Stimulated activated CD8-positive, alpha-beta memory T cell treated with anti-CD3 and anti-CD28 coated beads, Interleukin-15, amount 100 ng/mL, for 4 hours (primary cell): Measurements from ENCODE around the gene GOLGA6D.
"Not testable (repeated sequence)": the region's sequence is repeated elsewhere in the genome, so short reads cannot be mapped to it uniquely, and the experiment has no call there.

Source experiments
- DNase-seq, 2 donors: peaks; one replicate each; pipeline ENCODE4 v3.0.0-alpha.2; 2020; ENCODE audit warnings: low read depth in 2 of 2

Gene GOLGA6D

DNA sequence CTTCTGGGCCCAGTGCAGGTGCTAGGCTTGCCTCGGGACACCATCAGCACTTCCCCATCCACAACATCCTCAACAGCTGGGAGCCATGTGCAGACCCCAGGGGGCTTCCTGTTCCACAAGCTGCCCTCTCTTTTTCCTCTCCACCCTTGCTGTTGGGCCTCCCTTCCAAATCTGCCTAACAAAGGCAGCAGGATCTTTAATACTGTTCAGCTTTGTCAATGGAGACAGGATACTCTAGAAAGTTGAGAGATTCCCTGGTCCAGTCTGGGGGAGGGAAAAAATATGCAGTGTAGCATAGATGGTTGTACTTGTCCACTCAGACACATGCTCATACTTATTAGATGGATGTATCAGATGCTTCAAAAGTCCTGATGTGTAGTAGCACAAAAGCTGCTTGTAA lies 4.1 kb upstream of the GOLGA6D start:
- not testable (repeated sequence) for DNase-seq

DNA sequence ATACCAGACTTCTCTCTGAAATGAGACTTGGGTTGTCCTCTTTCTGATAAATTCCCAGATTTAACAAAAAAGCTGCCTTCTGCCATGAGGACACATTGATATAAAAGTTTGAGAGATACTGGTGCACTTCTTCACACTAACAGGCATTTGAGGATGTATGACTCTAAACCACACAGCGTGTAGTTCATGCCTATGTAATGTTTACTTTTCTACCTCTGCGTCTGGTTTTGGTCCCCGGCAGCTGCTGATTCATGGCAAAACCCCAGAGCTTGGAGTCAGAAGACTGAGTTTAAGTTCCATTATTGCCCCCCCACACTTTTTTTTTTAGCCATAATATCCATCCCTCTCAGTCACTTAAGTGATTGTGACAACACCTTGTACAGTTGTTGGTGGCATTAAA lies 1.5 kb downstream of the GOLGA6D start:
- DNase-seq = not testable (repeated sequence)

DNA sequence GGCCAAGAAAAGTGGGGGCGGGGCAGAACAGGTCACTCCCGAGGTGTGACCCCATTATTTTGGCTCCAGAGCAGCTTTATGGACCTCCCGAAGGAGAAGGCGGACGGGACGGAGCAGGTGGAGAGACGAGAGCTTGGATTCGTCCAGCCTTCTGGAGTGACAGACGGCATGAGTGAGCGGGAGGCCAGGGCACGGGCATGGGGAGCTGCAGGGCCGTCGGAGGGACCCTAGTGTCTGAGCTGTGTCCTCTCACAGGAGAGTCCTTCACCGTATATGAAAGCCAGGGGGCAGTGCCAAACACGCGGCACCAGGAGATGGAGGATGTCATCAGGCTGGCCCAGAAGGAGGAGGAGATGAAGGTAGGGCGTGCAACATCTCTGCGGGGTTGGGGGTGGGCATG lies 11.0 kb downstream of the GOLGA6D start:
- DNase-seq = not testable (repeated sequence)

DNA sequence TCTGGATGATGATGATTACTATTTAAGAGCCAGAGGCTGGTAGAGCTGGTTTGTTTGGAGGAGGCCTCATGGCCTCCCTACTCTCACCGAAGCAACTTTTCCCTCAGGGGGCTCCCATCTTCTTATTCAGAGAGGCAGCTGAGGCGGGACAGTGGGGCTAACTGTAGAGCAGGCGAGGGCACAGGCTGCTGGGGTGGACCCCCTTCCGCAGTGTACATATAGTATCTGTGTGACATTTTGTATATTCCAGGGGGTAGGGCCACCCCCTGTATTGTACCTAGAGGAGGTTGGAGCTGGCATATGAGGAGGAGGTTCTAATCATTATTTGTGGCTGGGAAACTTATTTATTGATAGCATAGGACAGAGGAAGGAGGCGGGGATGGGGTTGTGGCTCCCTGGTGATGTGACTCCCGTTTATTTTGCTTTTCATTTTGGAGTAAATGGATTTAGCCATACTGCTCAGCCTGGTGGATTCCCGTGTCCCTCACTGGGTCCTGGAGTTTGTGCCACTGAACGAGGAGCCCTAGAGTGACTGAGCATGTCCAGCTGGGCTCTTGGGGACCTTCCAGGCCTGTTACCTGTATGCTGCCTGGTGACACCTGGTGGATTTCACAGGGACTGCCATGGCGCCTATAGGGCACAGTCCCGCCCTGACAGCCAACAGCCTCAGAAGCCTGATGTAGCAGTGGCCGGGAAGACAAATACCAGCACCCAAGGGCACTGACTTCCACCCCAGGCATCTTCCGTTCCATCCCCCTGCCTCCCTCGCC lies 16.1 kb downstream of the GOLGA6D start:
- DNase-seq = not testable (repeated sequence)

DNA sequence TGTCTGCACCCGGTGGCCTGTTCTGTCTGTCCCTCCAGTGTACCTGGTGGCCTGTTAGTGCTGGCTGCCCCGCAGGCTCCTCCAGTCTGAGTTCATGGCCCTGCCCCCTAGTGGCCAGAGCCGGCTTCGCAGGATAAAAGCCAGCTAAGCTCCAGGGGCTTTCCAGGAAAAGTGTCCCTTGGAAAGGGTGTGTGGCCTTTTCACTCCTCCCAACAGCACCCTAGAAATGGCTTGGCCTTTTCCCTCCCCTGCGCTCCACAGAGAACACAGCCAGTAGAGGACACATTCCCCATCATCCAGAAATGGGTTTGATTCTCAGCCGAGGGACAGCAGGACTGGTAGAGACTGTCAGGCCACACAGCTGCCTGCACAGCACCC lies 16.7 kb downstream of the GOLGA6D start:
- DNase-seq = peak; percentile 20 to 24

DNA sequence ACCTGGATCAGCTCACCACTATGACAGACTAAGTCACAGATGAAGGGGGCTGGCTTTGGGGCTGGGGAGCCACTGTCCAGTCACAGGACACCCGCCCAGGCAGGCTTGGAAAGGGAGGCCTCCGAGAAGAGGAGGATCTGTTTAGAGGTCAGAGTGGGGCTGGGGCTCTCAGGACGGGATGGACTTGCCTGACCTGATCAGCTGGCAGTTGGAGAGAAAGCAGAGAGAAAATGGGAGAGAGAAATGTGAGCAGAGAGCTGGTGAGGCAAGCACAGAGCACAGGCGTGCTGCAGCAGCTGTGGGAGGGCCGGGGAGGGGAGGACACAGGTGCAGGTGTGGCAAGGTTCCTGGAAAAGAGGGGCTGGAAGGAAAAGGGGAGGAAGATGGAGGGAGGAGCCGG lies 17.4 kb downstream of the GOLGA6D start:
- DNase-seq = not testable (repeated sequence)

DNA sequence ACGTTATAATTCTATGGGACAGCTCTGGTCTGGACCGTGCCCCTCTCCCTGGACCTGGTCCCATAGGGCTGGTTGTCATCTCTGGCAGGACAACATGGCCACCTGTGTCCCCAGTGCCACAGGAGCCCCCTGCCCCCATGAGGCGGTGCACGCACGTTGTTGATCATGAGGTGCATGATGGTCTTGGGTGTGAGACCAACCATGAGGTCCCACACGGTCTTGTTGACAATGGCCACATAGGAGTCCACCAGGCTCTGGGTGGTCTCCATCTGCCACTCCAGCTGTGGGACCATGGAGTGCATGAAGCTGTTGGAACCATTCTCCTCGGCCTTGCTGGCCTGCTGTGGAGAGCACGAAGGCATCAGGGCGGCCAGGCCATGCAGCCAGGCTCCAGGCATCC lies 19.7 kb downstream of the GOLGA6D start:
- DNase-seq = no peak

DNA sequence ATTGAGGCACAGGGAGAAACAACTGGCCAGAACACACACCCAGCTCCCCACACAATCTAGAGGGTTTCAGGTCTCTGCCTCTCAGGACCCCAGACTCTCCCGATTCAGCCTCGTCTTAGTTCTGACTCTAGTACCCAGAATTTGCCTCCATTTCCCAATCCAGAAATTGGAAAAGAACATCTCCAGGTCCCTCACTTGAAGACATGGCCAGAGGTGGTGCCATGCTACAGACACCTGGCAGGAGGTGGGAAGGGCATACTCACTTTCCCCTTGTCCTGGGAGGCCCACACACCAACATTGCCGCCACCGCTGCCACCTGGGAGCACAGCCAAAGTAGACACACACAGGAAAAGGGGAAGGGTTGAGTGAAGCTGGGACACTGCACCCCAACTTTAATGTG lies 20.1 kb downstream of the GOLGA6D start:
- not testable (repeated sequence) for DNase-seq

DNA sequence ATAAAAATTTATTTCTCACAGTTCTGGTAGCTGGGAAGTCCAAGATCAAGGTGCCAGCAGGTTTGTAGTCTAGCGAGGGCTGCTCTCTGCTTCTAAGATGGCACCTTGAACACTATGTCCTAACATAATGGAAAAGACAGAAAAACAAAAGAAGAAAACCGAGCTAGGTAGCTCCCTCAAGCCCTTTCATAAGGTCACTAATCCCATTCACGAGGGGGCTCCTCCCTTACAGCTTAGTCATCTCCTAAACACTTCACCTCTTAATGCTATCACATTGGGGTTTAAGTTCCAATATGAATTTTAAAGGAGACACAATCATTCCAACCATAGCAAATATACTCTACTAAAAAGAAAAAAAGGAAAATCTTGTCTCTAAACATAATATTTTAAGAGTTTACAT lies 23.6 kb downstream of the GOLGA6D start:
- no peak for DNase-seq

DNA sequence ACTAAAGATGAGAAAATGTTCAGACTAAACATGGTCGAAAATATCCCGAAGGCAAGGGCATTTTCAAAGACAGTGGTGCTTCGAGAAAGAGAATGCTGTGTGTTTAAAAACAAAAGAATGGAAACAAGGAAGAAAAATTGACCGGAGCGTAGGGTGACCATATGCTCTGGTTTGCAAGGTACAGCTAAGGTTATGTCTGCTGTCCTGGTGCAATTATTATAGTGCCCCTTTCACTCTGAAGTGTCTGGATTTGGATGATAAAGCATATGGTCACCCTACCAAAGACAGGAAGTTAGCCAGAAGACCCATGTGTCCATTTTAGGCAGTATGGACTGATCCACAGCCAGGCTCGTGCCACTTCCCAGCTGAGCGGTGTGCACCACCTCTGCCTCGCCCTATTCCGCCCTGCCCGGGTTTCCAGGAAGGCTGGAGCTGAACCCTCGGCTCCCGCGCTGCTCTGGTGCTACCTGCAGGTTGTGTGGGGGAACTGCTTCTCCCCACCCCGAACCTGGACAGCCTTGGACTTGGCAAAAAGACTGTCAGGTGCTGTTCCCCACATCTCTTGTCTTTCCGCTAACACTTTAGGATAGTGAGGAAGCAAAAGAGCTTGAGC lies 25.2 kb downstream of the GOLGA6D start:
- no peak for DNase-seq

DNA sequence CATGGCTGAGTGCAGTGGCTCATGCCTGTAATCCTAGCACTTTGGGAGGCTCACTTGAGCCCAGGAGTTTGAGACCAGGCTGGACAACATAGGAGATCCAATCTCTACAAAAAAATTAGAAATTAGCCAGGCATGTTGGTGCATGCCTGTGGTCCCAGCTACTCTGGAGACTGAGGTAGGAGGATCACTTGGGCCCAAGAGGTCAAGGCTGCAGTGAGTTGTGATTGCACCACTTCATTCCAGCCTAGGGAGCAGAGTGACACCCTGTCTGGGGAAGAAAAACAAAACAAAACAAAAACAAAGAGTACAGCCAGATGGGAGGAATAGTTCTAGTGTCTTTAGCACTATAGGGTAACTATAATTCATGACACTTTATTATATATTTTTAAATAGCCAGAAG lies 27.1 kb downstream of the GOLGA6D start:
- no peak for DNase-seq

DNA sequence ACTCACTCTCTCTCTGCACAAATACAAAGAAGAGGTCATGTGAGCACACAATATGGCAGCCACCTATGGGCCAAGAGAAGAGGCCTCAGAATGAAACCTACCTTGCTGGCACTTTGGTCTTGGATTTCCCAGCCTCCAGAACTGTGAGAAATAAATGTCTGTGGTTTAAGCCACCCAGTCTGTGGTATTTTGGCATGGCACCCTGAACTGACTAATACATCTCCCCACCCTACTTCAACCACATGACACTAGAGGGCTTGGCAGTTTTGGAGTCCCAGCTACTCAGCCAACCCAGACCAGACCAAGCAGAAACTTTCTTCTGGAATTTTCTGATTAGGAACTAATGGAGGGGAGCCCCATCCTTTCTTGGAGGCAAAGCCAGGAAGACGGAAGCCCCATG lies 29.9 kb downstream of the GOLGA6D start:
- DNase-seq = not testable (repeated sequence)

DNA sequence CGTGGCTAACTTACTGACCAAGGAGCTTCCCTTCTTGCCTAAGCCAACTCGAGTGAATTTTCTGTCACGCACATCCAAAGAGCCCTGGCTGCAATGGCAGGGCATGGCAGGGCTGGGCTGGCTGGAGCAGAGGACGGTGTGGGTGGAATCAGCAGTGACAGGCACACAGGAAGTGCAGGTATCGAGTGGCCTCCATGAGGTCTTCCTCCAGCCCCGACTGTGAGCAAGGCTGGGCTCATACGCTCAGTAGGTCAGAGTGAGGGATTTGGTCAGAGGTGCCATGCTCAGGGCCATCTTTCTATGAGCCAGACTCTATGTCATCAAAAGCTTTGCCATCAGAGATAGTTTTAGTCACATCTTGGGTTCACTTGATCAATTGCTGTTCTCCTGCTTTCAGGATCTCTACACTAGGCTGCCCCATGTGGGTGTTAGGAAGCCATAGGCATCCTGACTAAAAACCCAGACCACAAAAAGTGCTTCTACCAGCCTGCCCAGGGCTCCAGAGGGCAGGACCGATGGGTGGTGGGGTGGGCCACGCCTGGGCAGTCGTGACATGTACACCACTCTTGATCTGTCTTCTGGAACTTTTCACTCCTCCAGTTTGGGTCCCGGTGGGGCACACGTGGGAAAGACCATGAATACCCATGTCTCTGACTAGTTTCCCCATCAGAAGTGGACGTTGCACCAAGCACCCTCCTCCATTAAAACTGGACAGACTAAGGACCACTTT lies 30.6 kb downstream of the GOLGA6D start:
- DNase-seq = no peak

DNA sequence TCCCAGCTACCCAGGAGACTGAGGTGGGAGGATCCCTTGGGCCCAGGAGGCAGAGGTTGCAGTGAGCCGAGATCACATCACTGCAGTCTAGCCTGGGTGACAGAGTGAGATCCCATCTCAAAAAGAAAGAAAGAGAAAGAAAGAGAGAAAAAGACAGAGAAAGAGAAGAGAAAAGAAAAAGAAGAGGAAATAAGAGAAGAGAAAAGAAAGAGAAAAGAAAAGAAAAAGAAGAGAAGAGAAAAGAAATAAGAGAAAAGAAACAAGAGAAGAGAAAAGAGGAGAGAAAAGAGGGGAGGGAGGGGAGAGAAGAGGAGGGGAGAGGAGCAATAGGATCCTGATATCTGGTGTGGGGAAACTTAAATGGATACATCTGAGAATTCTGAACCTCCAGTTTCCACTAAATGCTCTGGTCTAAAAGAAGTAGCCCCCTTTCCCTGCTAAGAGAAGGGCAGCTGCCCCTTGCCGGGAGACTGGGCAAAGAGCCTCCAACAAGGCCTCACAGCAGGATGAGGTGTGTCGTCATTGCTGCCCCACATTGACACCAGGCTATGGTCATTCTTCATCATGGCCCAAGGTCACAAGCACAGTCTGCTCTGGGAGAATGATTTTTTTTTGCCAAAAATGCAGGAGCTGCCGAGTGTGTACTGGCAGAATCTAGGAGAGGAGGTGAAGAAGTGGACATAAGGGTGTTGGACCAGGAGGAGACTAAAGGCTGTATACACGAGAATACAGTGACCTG lies 32.1 kb downstream of the GOLGA6D start:
- no peak for DNase-seq

DNA sequence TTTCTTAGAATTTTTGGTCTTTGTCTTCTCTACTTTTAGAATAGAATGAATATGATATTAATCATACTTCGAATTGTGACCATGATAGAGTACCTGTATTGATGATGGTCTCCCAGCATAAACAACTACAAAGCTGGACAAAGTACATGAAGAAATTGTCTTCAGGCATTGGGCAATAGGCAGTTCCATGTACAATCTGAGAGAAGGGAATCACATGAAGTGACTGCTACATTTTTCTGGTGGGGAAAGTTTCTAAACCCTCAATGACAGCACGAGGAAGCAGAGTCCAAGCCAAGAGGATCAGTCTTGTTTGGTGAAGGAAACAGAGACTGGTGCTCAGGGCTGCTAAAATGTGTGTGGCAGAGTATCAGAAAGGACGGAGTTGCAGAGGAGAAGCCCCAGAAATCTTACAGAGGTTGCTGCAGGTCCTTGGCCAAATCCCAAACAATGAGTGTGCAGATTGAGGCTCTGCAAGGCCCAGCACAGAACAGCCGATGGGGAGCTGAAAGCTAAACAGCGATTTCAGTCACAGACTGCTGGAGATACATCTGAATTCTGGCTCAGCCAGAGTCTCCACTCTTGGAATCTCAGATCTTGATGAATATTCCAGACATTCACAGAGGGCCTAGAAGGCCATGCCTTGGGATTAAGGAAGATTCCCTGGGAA lies 36.7 kb downstream of the GOLGA6D start:
- not testable (repeated sequence) for DNase-seq

DNA sequence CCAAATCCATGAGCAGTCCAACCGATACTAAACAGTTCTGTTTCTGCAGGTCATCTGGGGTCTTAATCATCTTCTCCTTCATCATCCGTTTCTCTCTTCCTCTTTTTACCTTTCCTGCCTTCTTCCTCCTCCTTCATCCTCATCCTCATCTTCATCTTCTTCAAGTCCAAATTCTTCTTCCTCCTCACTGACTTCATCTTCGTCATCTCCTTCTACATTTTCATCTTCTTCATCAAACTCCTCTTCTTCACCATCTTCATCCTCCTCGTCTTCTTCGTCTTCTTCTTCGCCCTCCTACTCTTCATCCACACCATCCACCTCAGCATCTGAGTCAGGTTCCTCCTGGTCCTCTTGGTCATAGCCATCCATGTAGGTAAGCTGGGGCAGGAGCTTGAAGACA lies 39.1 kb downstream of the GOLGA6D start:
- DNase-seq = no peak

DNA sequence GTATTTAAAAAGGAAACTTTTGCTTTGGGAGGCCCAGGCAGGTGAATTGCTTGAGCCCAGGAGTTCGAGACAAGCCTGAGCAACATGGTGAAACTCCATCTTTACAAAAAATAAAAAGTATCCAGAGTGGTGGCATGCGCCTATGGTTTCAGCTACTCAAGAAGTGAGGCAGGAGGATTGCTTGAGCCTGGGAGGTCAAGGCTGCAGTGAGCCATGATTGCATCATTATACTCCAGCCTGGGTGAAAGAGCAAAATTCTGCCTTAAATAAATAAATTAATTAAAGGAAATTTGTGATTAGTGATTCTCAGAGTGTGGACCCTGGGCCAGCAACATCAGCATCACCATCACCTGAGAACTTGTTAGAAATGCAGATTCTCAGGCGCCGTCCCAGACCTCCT lies 43.3 kb downstream of the GOLGA6D start:
- DNase-seq = no peak

DNA sequence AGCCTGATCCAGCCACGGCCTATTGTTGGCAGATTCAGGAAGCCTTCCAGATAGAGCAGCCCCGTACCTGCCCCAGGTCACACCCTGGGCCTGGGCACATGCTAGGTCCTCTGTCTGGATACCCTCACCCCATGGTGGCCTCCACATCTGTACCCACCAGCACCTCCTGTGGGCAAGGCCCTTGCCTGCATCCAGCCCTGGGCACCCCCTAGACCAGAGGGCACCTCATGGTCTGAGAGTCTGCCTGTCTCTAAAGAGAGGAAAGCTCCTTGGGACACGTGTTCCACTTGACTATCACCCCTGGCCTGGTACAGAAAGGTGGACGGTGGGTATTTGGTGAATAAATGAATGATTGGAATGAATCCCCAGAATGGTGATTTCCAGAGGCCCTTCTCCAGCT lies 44.4 kb downstream of the GOLGA6D start:
- no peak for DNase-seq

DNA sequence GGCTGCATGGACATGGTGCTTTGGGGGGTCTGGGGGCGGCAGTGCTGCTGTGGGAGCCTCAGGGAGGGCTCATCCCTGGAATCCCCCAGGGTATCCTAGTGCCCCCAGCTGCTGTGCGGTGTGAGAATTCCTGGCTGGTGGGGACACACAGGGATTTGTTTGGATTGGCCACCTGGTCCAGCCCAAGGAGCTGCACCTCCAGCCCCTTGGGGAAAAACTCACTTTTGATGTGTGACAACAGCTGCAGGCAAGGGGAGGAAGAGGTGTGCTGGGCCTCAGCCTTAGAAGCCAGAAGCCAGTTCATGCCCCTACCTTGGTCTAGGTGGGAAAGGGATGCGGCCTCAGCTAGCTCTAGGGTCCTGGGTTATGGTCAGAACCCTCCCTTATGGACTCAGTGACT lies 44.9 kb downstream of the GOLGA6D start:
- no peak for DNase-seq

DNA sequence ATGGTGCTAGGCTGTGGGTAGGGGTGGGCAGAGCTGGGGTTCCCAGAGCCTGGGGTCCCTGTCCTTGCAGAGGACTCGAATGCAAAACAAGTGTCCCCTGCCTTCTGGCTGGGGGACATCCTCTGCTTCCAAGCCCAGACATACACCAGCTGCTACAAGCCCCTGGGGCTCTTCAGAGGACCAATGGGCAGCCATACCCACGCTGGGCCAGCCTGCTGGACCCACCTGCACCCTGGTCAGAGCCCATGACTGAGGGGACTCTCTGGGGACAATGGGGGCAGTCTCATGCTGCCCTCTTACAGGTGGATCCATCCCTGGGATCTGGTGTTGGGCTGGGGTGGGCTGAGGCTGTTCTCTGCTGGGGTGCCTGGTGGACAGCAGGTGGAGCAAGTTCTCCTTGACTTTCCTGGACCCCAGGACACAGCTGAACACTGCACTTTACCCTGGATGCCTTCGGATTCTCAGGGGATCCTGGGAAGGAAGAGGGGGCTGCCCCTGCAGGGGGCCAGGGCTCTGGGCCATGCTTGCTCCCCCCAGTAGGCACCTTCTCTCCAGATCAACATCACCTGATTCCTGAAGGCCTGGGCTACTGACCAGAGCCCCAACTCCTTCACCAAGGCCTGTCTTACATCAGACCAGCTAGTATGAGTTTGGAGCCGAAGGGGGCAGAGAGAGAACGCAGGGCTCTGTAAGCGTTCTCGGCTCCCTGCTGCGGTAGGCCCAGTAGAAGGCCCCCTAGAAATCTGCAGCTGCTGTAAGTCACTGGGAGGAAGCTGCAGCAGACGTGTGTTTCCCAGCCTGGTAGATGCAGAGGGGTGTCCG lies 46.1 kb downstream of the GOLGA6D start:
- DNase-seq = no peak

DNA sequence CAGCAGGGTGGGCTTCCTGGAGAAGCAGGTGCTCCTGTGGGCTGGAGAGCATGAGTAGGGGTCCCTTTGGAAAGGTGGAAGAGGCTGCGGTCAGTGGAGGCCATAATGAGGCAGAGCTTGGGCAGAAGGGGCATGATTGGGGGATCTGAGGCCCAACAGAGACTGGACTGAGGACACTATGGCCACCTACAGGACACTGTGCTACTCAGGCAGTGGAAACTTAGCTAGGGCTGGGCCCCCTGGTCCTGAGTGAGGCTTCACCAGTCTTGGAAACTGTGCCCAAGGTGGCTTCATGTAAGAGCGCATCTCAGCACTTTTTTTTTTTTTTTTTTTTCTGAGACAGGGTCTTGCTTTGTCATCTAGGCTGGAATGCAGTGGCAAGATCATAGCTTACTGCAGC lies 46.9 kb downstream of the GOLGA6D start:
- DNase-seq = no peak
